ENCODE results near the gene RHAG.

DNA sequence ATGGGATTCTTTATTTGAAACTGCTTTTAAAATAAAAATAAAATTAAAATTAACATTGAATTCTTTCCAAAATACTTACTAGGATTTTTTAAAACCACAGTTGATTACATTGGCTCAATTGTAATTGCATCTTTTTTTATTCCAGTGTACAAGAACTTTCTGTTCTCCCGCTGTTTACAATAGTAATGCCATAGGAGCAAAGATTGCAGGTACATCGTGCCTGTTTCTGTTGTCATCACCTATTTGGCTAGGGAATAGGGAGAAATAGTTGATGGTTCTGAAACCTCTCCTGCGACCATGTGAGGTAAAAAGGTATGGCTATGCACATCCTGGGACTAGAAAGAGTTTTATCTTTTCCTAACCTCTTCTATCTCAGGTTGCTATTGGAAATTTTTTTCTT is 28.2 kb upstream of the RHAG start:
- TF ChIP-seq, protein P1, sequence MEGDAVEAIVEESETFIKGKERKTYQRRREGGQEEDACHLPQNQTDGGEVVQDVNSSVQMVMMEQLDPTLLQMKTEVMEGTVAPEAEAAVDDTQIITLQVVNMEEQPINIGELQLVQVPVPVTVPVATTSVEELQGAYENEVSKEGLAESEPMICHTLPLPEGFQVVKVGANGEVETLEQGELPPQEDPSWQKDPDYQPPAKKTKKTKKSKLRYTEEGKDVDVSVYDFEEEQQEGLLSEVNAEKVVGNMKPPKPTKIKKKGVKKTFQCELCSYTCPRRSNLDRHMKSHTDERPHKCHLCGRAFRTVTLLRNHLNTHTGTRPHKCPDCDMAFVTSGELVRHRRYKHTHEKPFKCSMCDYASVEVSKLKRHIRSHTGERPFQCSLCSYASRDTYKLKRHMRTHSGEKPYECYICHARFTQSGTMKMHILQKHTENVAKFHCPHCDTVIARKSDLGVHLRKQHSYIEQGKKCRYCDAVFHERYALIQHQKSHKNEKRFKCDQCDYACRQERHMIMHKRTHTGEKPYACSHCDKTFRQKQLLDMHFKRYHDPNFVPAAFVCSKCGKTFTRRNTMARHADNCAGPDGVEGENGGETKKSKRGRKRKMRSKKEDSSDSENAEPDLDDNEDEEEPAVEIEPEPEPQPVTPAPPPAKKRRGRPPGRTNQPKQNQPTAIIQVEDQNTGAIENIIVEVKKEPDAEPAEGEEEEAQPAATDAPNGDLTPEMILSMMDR (conservative IDR thresholded peaks at IDR 0.05; ENCODE audit: low read depth in 2 of 2): no peak
- TF ChIP-seq CREB1 (CRISPR knock-in tag; IDR thresholded peaks at IDR 0.05; ENCODE audit: low read depth) (no peak), EZH2 (IDR thresholded peaks at IDR 0.05; ENCODE audit: low read depth, unreplicated experiment) (no peak), STAT1 (IDR thresholded peaks at IDR 0.05; ENCODE audit: unreplicated experiment) (no peak), POLR2AphosphoS5 (IDR thresholded peaks at IDR 0.05; ENCODE audit: low read depth) (no peak), EZH2phosphoT487 (IDR thresholded peaks at IDR 0.05; ENCODE audit: unreplicated experiment) (no peak)
- TF ChIP-seq, protein P2, sequence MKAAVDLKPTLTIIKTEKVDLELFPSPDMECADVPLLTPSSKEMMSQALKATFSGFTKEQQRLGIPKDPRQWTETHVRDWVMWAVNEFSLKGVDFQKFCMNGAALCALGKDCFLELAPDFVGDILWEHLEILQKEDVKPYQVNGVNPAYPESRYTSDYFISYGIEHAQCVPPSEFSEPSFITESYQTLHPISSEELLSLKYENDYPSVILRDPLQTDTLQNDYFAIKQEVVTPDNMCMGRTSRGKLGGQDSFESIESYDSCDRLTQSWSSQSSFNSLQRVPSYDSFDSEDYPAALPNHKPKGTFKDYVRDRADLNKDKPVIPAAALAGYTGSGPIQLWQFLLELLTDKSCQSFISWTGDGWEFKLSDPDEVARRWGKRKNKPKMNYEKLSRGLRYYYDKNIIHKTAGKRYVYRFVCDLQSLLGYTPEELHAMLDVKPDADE (IDR thresholded peaks at IDR 0.05): no peak
- TF ChIP-seq, protein P3, sequence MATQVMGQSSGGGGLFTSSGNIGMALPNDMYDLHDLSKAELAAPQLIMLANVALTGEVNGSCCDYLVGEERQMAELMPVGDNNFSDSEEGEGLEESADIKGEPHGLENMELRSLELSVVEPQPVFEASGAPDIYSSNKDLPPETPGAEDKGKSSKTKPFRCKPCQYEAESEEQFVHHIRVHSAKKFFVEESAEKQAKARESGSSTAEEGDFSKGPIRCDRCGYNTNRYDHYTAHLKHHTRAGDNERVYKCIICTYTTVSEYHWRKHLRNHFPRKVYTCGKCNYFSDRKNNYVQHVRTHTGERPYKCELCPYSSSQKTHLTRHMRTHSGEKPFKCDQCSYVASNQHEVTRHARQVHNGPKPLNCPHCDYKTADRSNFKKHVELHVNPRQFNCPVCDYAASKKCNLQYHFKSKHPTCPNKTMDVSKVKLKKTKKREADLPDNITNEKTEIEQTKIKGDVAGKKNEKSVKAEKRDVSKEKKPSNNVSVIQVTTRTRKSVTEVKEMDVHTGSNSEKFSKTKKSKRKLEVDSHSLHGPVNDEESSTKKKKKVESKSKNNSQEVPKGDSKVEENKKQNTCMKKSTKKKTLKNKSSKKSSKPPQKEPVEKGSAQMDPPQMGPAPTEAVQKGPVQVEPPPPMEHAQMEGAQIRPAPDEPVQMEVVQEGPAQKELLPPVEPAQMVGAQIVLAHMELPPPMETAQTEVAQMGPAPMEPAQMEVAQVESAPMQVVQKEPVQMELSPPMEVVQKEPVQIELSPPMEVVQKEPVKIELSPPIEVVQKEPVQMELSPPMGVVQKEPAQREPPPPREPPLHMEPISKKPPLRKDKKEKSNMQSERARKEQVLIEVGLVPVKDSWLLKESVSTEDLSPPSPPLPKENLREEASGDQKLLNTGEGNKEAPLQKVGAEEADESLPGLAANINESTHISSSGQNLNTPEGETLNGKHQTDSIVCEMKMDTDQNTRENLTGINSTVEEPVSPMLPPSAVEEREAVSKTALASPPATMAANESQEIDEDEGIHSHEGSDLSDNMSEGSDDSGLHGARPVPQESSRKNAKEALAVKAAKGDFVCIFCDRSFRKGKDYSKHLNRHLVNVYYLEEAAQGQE (IDR thresholded peaks at IDR 0.05; ENCODE audit: unreplicated experiment): no peak

Measured in GM23338 (cell line).